SK-N-DZ (cell line): ENCODE data around the gene KCNJ6.

Experiments used
- DNase-seq: peaks from one replicate; pipeline ENCODE4 v3.0.0-alpha.2; 2015; ENCODE audit warnings: low spot score

The KCNJ6 gene

GRCh38 chr21:37905291-37905690, 11.0 kb downstream of the KCNJ6 start:
- DNase-seq, result no peak

- DNase-seq, result no peak
Observed at GRCh38 chr21:37904856-37905255, 11.4 kb downstream of the KCNJ6 start.

- no peak for DNase-seq
Observed at GRCh38 chr21:37903396-37903795, 12.9 kb downstream of the KCNJ6 start.

GRCh38 chr21:37899146-37899545, 17.1 kb downstream of the KCNJ6 start:
- DNase-seq, result no peak

GRCh38 chr21:37896788-37897187, 19.5 kb downstream of the KCNJ6 start:
- no peak for DNase-seq

GRCh38 chr21:37891972-37892371, 24.3 kb downstream of the KCNJ6 start:
- DNase-seq, result no peak

GRCh38 chr21:37888659-37889058, 27.6 kb downstream of the KCNJ6 start:
- no peak for DNase-seq

- DNase-seq, result no peak
Observed at GRCh38 chr21:37886726-37887299, 29.4 kb downstream of the KCNJ6 start.

GRCh38 chr21:37886120-37886519, 30.1 kb downstream of the KCNJ6 start:
- DNase-seq, result no peak

GRCh38 chr21:37878946-37879660, 37.2 kb downstream of the KCNJ6 start:
- DNase-seq, result no peak

GRCh38 chr21:37877888-37878684, 38.2 kb downstream of the KCNJ6 start:
- DNase-seq, result no peak

- no peak for DNase-seq
Observed at GRCh38 chr21:37877171-37877570, 39.1 kb downstream of the KCNJ6 start.

GRCh38 chr21:37876561-37876960, 39.7 kb downstream of the KCNJ6 start:
- no peak for DNase-seq

- no peak for DNase-seq
Observed at GRCh38 chr21:37874904-37875780, 41.1 kb downstream of the KCNJ6 start.

- DNase-seq, result no peak
Observed at GRCh38 chr21:37874481-37874880, 41.8 kb downstream of the KCNJ6 start.

GRCh38 chr21:37873655-37874054, 42.6 kb downstream of the KCNJ6 start:
- DNase-seq, result no peak

- no peak for DNase-seq
Observed at GRCh38 chr21:37871121-37871862, 45.0 kb downstream of the KCNJ6 start.

- no peak for DNase-seq
Observed at GRCh38 chr21:37870221-37870620, 46.0 kb downstream of the KCNJ6 start.

GRCh38 chr21:37869661-37870060, 46.6 kb downstream of the KCNJ6 start:
- no peak for DNase-seq

GRCh38 chr21:37868446-37869295, 47.6 kb downstream of the KCNJ6 start:
- DNase-seq, result no peak
